Activated T-helper 17 cell treated with anti-CD3 and anti-CD28 coated beads, Interleukin-2, amount 50 U/mL, for 72 hours (primary cell): ENCODE measurements around the gene ADARB2. TPM values are rescaled to one million over a fixed set of nuclear protein-coding genes. Genes with fewer than 3 reads are reported as not detected.
A peak's percentile ranks its signal among the peaks of the same experiment; 100 is the strongest.

Experiments used
- ATAC-seq: fragments of 150-1000 bp; cut with Tn5 transposase; replicated peaks from 2 replicates; pipeline ENCODE4 v1.10.0; 2021; ENCODE audit warnings: mild to moderate bottlenecking, moderate library complexity
- H3K27ac Mint-ChIP-seq: one replicate; pipeline ENCODE4 v1.8.0; 2022; ENCODE audit warnings: mixed read lengths
- H3K27me3 Mint-ChIP-seq: one replicate; pipeline ENCODE4 v1.8.0; 2022; ENCODE audit warnings: mixed read lengths
- H3K36me3 Mint-ChIP-seq: one replicate; pipeline ENCODE4 v1.8.0; 2022; ENCODE audit warnings: low read depth, mild to moderate bottlenecking, mixed read lengths
- H3K4me1 Mint-ChIP-seq: one replicate; pipeline ENCODE4 v1.8.0; 2022; ENCODE audit warnings: mixed read lengths
- H3K4me3 Mint-ChIP-seq: one replicate; pipeline ENCODE4 v1.8.0; 2022; ENCODE audit warnings: mild to moderate bottlenecking, mixed read lengths
- H3K9me3 Mint-ChIP-seq: one replicate; pipeline ENCODE4 v1.8.0; 2022; ENCODE audit warnings: mixed read lengths
- total RNA-seq, 2 donors: library from RNA; stranded (reverse); gene quantifications; one replicate each; pipeline ENCODE4 v1.2.3, GENCODE V29; 2022

Gene ADARB2
- total RNA-seq, 2 donors from 2014 or later = not detected

- H3K36me3 Mint-ChIP-seq = no peaks in the 10 kb centered on the region
- H3K4me1 Mint-ChIP-seq = no peaks in the 10 kb centered on the region
- H3K27me3 Mint-ChIP-seq = peaks cover 6% of the 10 kb centered on the region
- no peak for ATAC-seq
- no peak overlapping the region for H3K4me3 Mint-ChIP-seq
- H3K9me3 Mint-ChIP-seq = peaks cover 18% of the 10 kb centered on the region
- H3K27ac Mint-ChIP-seq = no peak overlapping the region
Measured at GRCh38 chr10:1141261-1141660, 596.1 kb downstream of the ADARB2 start.

DNA sequence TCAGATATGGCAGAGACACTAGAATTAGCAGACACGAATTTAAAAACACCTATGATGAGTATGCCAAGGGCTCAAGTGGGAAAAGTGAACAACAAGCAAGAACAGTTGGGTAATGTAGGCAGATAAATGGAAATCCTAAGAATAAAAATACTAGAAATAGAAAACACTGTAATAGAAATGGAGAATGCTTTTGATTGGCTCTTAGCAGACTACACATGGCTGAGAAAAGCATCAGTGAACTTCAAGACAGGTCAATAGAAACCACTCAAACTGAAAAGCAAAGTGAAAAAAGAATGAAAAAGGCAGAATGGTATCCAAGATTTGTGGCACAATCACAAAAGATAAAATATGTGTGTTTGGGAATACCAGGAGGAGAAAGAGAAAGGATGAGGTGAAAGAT, 598.8 kb downstream of the ADARB2 start:
- Mint-ChIP-seq H3K36me3 (no peaks in the 10 kb centered on the region), H3K4me1 (peaks cover 4% of the 10 kb centered on the region)
- ATAC-seq = no peak

GRCh38 chr10:1137499-1138163, 599.7 kb downstream of the ADARB2 start:
- no peak overlapping the region for H3K4me3 Mint-ChIP-seq
- no peak overlapping the region for H3K27ac Mint-ChIP-seq
- peaks cover 2% of the 10 kb centered on the region for H3K27me3 Mint-ChIP-seq
- peaks cover 5% of the 10 kb centered on the region for H3K4me1 Mint-ChIP-seq
- peaks cover 2% of the 10 kb centered on the region for H3K36me3 Mint-ChIP-seq
- no peak for ATAC-seq
- H3K9me3 Mint-ChIP-seq = peaks cover 14% of the 10 kb centered on the region

More for the DNA sequence above, 598.8 kb downstream of the ADARB2 start:
- no peak overlapping the region for H3K27ac Mint-ChIP-seq
- H3K27me3 Mint-ChIP-seq = peaks cover 6% of the 10 kb centered on the region
- peaks cover 14% of the 10 kb centered on the region for H3K9me3 Mint-ChIP-seq
- H3K4me3 Mint-ChIP-seq = no peak overlapping the region

- no peaks in the 10 kb centered on the region for H3K27me3 Mint-ChIP-seq
- H3K27ac Mint-ChIP-seq = no peak overlapping the region
Measured at GRCh38 chr10:1136268-1136667, 601.1 kb downstream of the ADARB2 start.

GRCh38 chr10:1134156-1134555, 603.2 kb downstream of the ADARB2 start:
- H3K9me3 Mint-ChIP-seq = peaks cover 11% of the 10 kb centered on the region
- peaks cover 34% of the 10 kb centered on the region for H3K36me3 Mint-ChIP-seq
- peaks cover 5% of the 10 kb centered on the region for H3K4me1 Mint-ChIP-seq
- no peak for ATAC-seq
- H3K27me3 Mint-ChIP-seq = no peaks in the 10 kb centered on the region
- H3K27ac Mint-ChIP-seq = peak overlapping the region; percentile 79
- no peak overlapping the region for H3K4me3 Mint-ChIP-seq

More at GRCh38 chr10:1136268-1136667, 601.1 kb downstream of the ADARB2 start:
- H3K36me3 Mint-ChIP-seq = peaks cover 13% of the 10 kb centered on the region
- ATAC-seq = no peak
- peaks cover 5% of the 10 kb centered on the region for H3K4me1 Mint-ChIP-seq
- peaks cover 14% of the 10 kb centered on the region for H3K9me3 Mint-ChIP-seq
- H3K4me3 Mint-ChIP-seq = no peak overlapping the region

DNA sequence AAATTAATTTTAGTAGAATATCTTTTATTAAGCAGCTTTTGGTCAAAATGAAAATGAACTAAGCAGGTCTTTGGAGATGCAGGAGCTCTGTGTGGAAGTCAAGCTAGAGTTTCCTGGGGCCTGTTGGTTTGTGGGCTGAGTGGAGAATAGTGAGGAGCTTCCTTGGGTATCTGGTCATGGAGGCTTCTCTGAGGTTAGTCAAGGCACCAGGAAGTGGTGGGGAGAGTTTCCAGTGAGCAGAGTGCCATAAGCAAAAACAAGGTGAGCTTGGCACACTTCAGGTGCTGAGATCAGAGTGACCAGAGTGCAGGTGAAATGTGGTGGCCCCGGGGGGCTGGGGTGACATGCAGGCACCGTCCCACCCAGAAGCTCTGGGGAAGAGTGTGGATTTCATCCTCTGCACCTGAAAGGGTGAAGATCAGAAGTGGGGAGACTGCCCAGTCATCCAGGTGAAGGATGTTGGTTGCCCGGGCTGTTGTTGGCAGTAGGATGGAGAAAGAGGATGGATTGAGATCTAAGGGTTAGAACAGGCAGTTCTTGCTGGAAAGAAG, 603.8 kb downstream of the ADARB2 start:
- Mint-ChIP-seq H3K27me3 (no peaks in the 10 kb centered on the region), H3K4me3 (no peak overlapping the region), H3K9me3 (peaks cover 6% of the 10 kb centered on the region), H3K4me1 (peaks cover 5% of the 10 kb centered on the region), H3K36me3 (peaks cover 40% of the 10 kb centered on the region), H3K27ac (peak overlapping the region; percentile 79)
- no peak for ATAC-seq

GRCh38 chr10:1132584-1132983, 604.7 kb downstream of the ADARB2 start:
- H3K27me3 Mint-ChIP-seq = no peaks in the 10 kb centered on the region

DNA sequence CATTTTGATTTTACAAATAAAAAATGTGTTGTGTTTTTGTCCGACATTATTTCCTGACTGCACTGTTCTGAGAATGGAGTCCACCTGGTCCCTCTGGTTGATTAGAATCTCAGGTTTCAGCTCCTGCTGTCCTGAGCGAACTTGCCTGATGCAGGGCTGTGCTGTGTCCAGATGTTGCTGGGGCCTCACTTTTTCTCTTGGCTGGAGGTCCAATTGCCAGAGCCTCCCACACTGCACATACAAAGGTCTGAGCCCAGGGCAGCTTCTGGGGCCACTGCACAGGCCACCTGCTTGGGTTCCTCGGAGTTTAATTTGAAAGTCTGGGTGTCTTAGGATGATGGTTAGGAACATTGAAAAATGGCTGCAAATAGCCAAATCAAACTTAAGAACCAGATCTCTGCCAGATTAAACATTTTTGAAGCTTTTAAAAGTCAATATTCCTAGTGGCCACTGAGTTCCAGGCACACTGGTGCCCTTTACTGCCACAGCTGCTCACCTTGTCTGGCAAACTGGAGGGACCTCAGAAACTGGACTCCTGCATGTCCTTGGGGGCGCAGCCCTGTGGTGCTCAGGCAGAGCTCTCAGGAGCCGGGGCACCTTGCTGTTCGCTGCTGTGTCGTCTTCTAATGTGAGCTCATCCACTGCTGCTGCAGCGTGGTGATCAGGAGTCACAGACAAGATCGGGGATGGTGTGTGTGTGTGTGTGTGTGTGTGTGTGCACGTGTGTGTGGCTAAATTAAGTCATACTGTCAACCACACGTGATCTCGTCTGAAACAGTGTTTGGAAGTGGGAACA, 606.1 kb downstream of the ADARB2 start:
- no peaks in the 10 kb centered on the region for H3K27me3 Mint-ChIP-seq
- H3K9me3 Mint-ChIP-seq = no peaks in the 10 kb centered on the region
- no peak for ATAC-seq
- H3K36me3 Mint-ChIP-seq = peaks cover 64% of the 10 kb centered on the region
- no peak overlapping the region for H3K4me3 Mint-ChIP-seq
- H3K27ac Mint-ChIP-seq = no peak overlapping the region
- peaks cover 5% of the 10 kb centered on the region for H3K4me1 Mint-ChIP-seq

More at GRCh38 chr10:1132584-1132983, 604.7 kb downstream of the ADARB2 start:
- Mint-ChIP-seq H3K9me3 (no peaks in the 10 kb centered on the region), H3K4me3 (no peak overlapping the region), H3K27ac (no peak overlapping the region), H3K36me3 (peaks cover 50% of the 10 kb centered on the region), H3K4me1 (peaks cover 5% of the 10 kb centered on the region)
- no peak for ATAC-seq

DNA sequence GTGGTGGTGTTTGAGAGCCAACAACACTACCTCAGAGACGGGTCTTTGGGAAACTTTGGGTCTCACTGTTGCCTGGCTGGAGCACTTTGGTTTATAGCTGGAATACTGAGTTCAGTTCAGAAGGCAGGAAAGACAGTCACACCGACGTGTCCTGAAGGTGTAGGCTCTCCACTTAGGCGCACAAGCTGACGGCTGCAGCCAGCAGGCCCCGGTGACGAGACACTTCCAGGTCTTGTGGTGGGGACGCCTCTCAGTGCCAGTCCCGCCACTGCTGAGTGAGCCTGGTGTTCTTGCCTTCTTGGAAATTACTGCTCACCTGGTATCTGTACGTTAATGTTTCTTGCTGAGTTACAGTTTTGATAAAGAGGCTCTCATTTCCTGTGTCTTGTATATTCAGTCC, 607.1 kb downstream of the ADARB2 start:
- Mint-ChIP-seq H3K4me3 (no peak overlapping the region), H3K27ac (no peak overlapping the region)
- ATAC-seq = no peak

DNA sequence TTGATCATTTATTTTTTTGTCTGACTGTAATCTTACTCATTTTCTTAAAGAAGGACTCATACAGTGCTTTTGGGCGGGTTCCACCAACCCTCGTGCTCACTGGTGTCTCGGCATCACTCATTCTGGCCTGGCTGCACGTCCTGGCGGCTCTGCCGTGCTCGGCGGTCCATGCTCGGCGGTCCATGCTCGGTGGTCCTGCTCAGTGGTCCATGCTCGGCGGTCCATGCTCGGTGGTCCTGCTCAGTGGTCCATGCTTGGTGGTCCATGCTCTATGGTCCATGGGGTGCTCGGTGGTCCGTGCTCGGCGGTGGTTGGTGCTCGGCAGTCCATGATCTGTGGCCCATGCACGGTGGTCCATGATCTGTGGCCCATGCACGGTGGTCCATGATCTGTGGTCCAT, 608.7 kb downstream of the ADARB2 start:
- Mint-ChIP-seq H3K4me1 (peaks cover 3% of the 10 kb centered on the region), H3K27ac (no peak overlapping the region), H3K27me3 (no peaks in the 10 kb centered on the region), H3K4me3 (no peak overlapping the region), H3K9me3 (no peaks in the 10 kb centered on the region), H3K36me3 (peaks cover 89% of the 10 kb centered on the region)
- ATAC-seq = no peak

More for the DNA sequence above, 607.1 kb downstream of the ADARB2 start:
- H3K36me3 Mint-ChIP-seq = peaks cover 73% of the 10 kb centered on the region
- no peaks in the 10 kb centered on the region for H3K9me3 Mint-ChIP-seq
- no peaks in the 10 kb centered on the region for H3K27me3 Mint-ChIP-seq
- H3K4me1 Mint-ChIP-seq = peaks cover 5% of the 10 kb centered on the region

DNA sequence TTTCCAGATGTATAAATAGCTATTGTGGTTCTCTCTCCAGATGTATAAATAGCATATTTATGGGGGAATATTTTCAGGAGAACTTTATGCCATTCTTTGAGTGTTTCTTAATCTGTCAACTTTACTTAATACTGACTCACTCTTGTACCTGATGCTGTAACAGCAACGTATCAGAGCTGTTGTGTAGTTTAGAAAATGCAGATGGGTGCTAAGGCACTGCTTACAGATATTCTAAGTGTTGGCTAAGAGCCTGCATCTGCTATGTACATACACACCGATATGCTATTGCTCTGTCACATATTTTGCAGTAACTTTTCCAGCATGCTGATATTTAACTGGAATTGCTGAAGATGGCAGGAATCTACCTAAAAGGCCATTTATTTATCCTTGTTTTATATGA, 609.2 kb downstream of the ADARB2 start:
- H3K27me3 Mint-ChIP-seq = no peaks in the 10 kb centered on the region
- H3K27ac Mint-ChIP-seq = peak overlapping the region; percentile 52
- no peaks in the 10 kb centered on the region for H3K9me3 Mint-ChIP-seq
- H3K36me3 Mint-ChIP-seq = peaks cover 95% of the 10 kb centered on the region
- peaks cover 4% of the 10 kb centered on the region for H3K4me1 Mint-ChIP-seq
- H3K4me3 Mint-ChIP-seq = no peak overlapping the region
- ATAC-seq = no peak

- no peak overlapping the region for H3K4me3 Mint-ChIP-seq
- no peak overlapping the region for H3K27ac Mint-ChIP-seq
- H3K9me3 Mint-ChIP-seq = no peaks in the 10 kb centered on the region
- peaks cover 97% of the 10 kb centered on the region for H3K36me3 Mint-ChIP-seq
- ATAC-seq = no peak
- H3K4me1 Mint-ChIP-seq = peaks cover 4% of the 10 kb centered on the region
- no peaks in the 10 kb centered on the region for H3K27me3 Mint-ChIP-seq
Measured at GRCh38 chr10:1127629-1128028, 609.7 kb downstream of the ADARB2 start.
